Kidney epithelial cell (primary cell): ENCODE measurements around the gene ATG4C. TPM values are rescaled to one million over a fixed set of nuclear protein-coding genes. Genes with fewer than 3 reads are reported as not detected.
A peak's percentile ranks its signal among the peaks of the same experiment; 100 is the strongest.

Experiments
- DNase-seq: peaks from one replicate; pipeline ENCODE4 v3.0.0-alpha.2; 2010; ENCODE audit warnings: low read depth
- H3K27me3 ChIP-seq: 2 replicates; pipeline ENCODE4 v1.6.0; 2011; ENCODE audit warnings: low read length; ENCODE audit not compliant: control insufficient read depth, insufficient read depth
- H3K36me3 ChIP-seq: 2 replicates; pipeline ENCODE4 v1.5.1; 2011; ENCODE audit warnings: low read length; ENCODE audit not compliant: control insufficient read depth, insufficient read depth
- H3K4me3 ChIP-seq: 2 replicates; pipeline ENCODE4 v1.5.1; 2011; ENCODE audit warnings: low read depth, mild to moderate bottlenecking, control low read depth, low read length
- total RNA-seq: library from RNA; depleted of rRNA; stranded (reverse); fragments of >200 nt; gene quantifications from 2 replicates; pipeline ENCODE4 v1.2.3, GENCODE V29; 2015
- TF ChIP-seq, protein P1 (sequence below): IDR thresholded peaks from 2 replicates; pipeline ENCODE4 v1.5.1; 2011; ENCODE audit warnings: mild to moderate bottlenecking, moderate library complexity, low read length, control low read depth, inconsistent platforms; ENCODE audit not compliant: insufficient read depth, poor library complexity, severe bottlenecking

The ATG4C gene
- total RNA-seq, 1 donor from 2014 or later: 5.6 TPM

DNA sequence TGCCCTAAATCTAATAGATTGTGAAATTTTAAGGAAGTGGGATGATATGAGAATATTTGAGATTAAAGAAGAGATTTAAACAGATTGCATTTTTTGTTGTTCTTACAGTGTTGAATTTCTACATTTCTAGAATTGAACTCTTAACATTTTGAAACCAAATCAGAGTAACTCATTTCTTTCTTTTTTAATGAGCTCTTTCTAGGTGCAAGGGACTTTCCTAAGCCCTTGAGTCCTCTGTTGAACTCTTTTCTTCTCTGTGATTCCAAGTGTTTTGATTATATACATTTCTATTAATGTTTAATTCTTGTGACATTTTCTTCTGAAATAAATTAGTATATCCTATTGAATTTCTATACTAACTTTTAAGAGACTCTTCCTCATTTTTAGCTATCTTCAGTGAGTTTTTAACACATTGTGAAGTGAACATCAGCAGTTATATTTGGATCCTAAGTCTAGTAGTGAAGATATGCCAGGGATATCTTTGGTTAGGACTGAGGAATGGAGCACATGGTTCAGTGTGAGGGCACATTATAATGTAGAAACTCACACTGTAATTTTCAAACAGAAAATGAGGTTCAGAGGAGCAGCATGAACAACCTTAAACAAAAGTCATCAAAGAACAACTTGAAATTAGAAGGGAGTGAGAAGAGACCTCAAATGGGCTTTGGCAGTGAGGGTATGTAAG, 53.1 kb downstream of the ATG4C start:
- TF ChIP-seq, protein P1, sequence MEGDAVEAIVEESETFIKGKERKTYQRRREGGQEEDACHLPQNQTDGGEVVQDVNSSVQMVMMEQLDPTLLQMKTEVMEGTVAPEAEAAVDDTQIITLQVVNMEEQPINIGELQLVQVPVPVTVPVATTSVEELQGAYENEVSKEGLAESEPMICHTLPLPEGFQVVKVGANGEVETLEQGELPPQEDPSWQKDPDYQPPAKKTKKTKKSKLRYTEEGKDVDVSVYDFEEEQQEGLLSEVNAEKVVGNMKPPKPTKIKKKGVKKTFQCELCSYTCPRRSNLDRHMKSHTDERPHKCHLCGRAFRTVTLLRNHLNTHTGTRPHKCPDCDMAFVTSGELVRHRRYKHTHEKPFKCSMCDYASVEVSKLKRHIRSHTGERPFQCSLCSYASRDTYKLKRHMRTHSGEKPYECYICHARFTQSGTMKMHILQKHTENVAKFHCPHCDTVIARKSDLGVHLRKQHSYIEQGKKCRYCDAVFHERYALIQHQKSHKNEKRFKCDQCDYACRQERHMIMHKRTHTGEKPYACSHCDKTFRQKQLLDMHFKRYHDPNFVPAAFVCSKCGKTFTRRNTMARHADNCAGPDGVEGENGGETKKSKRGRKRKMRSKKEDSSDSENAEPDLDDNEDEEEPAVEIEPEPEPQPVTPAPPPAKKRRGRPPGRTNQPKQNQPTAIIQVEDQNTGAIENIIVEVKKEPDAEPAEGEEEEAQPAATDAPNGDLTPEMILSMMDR: no peak
- no peaks in the 10 kb centered on the region for H3K27me3 ChIP-seq
- no peak overlapping the region for H3K4me3 ChIP-seq
- no peak for DNase-seq
- H3K36me3 ChIP-seq: no peaks in the 10 kb centered on the region

DNA sequence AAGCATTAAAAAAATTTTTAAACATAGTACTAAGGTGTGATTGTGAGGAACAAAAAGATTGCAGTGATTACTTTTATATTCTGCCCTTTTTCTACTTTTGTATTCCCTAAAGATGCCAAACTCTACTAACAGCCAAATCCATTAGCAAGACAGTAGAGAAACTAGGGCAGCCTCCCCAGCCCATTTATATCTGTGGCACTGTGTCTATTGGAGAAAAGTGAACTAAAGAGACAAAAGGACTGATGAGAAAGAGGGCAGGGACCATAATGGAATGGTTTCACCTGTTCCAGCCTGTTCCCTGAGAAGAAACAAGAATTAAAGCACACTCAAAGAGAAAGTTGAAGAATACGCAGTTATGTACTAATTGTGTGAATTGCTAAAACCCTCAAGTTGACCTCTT, 56.6 kb downstream of the ATG4C start:
- TF ChIP-seq, protein P1: no peak
- H3K27me3 ChIP-seq: no peaks in the 10 kb centered on the region
- DNase-seq: no peak

DNA sequence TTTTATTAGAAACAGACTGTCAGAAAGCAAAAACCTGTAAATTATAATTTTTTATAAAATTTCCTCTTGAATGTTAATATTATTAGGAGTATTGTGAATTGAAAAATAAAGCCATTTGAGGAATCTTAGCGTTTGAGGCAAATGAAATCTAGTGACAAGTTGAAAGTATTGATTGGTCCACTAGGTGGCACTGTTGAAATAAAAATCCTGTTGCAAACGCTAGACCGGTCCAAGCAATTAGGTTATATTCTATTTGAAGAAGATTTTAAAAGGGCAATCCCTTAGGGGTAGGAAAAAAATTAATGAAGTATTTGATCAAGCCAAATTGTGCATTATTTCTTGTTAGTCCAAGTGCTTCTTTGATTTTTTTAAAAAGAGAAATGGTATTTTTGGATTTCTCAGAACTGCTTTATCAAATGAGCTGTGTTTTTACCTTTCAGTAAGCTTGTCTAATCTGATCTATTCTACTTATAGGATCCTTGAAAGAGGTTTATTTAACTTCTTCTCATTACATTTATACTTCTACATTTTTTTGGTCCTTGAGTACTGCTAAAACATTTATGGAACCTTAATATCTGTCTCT, 57.7 kb downstream of the ATG4C start:
- Histone ChIP-seq H3K4me3 (no peak overlapping the region), H3K36me3 (no peaks in the 10 kb centered on the region), H3K27me3 (no peaks in the 10 kb centered on the region)
- TF ChIP-seq, protein P1: peak; percentile 63
- peak; percentile 10 for DNase-seq

More for the DNA sequence above, 56.6 kb downstream of the ATG4C start:
- H3K4me3 ChIP-seq: no peak overlapping the region
- H3K36me3 ChIP-seq: no peaks in the 10 kb centered on the region

DNA sequence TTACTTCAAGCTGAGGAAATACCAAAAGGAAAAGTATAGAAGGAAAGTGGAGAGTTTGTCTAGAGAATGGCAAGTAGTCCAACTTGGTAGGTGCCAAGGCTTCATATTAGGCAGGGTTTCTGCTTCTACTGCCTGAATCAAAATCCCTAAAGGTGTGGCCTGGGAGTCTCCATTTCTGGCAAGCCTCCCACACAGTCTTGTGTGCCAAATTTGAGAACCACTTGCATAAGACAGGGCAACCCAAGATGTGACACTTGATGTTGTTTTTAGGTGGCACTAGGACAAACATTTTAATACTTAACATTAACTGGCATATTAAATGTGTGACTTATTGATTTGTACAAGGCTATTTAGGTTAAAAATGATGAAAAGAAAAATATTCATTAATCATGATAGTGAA, 60.1 kb downstream of the ATG4C start:
- Histone ChIP-seq H3K27me3 (no peaks in the 10 kb centered on the region), H3K4me3 (no peak overlapping the region), H3K36me3 (no peaks in the 10 kb centered on the region)
- TF ChIP-seq, protein P1: no peak
- DNase-seq: no peak

DNA sequence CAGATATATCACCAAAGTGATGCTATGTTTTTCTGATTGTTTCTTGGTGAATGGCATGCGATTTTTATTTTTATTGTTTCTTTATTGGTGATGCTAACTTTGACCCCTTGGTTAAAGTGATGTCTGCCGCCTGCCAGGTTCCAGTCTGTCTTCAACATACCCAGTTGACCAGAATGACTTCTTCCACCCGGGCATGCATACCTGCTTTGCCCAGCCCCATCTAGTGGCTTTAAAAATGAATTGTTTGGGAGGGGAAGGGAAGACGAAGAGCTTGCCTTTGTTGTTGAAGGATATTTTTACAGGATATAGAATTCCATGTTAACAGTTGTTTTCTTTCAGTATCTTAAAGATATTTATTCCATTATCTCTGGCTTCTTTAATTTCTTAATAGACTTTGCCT, 65.1 kb downstream of the ATG4C start:
- Histone ChIP-seq H3K27me3 (no peaks in the 10 kb centered on the region), H3K4me3 (no peak overlapping the region), H3K36me3 (no peaks in the 10 kb centered on the region)
- DNase-seq: no peak
- TF ChIP-seq, protein P1: peak; percentile 12

DNA sequence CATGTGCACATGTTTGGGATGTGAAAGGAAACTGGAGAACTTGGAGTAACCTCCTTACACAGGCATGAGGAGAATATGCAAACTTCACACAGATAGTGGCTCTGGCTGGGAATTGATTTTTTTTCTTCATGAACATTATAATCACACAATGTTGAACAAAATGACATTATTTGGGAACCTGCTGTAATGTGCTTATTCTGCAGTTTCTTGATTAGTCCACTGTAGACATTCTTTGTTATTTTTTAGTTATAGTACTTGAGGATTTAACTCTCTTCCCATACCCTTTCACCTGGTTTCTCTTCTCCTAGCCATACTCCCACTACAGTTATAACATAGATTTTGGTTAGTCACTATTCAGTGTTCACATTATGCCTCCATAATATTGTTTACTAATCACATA, 68.3 kb downstream of the ATG4C start:
- H3K36me3 ChIP-seq: no peaks in the 10 kb centered on the region
- H3K27me3 ChIP-seq: no peaks in the 10 kb centered on the region
- no peak for DNase-seq
- no peak overlapping the region for H3K4me3 ChIP-seq
- TF ChIP-seq, protein P1: no peak
